ENCODE results near the gene SELENOO.

SELENOO gene

DNA sequence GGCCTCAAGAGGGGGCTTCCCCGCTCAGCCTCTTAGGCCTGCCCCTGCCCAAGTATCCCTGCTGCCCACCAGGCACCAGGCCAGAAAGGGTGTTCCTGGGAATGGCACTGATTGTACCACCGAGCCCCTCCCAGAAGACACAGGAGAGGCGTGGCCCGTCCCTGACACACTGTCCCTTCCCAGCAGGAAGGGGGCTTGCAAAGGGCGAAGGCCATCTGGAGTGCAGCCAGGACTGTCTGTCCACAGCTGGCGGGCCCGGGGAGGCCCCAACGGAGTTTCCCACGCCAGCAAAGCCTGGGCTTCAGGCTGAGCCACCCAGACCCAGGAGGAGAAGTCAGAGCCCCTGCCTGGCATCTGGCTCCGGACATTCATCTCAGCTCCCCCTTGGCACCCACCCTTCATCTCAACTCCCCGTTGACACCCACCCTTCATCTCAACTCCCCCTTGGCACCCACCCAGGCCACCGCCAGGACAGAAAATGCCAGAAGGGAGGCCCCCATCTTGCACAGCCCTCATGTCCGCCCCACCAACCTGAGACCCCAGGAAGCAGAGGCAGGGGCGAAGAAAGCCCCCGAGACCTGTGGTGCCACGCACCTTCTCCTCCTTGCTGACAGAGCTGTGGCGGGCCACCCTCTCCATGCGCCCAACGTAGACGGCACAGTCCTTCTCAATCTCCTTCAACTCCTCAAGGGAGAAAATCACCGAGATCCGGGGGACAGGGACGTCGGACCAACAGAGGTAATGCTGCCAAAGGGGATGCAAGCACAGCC, 24.6 kb downstream of the SELENOO start:
- no peak for TF ChIP-seq TCF4 (CRISPR knock-in tag; IDR thresholded peaks at IDR 0.05; ENCODE audit: borderline replicate concordance)
- no peak for ATAC-seq

DNA sequence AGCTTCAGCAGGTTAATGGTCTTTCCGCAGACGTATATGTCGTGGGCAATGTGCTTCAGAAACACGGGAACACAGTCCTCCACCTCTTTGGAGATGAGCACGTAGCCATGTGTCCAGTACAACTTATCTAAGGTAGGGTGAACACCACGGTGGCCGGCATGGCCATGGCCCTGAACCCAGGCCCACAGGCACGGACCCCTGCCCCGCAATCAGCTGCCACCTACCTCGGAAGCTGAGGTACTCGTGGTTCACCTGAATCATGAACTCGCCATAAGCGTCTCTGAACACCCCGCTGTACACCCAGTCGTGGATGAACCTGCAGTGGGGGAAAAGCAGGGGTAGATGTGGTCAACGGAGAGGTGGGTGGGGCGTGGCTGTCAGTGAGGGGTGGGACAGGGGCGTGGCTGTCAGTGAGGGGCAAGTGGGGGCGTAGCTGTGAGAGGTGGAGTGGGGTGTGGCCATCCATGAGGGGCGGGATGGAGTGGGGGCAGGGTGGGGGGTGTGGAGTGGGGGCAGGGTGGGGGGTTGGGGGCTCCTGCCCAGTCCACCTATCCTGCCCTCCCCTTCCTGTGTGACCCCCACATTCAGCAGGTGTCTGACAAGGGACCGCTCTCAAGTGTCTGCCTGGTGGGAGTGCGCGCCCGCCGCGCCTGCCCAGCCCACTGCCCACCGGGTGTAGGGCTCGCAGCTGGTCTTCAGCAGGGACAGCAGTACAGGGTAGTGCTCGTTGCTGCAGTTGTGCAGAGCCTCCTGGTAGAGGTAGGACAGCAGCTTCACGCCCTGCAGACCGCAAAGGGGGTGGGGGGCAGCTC, 25.5 kb downstream of the SELENOO start:
- ATAC-seq: no peak
- TF ChIP-seq, protein P1, sequence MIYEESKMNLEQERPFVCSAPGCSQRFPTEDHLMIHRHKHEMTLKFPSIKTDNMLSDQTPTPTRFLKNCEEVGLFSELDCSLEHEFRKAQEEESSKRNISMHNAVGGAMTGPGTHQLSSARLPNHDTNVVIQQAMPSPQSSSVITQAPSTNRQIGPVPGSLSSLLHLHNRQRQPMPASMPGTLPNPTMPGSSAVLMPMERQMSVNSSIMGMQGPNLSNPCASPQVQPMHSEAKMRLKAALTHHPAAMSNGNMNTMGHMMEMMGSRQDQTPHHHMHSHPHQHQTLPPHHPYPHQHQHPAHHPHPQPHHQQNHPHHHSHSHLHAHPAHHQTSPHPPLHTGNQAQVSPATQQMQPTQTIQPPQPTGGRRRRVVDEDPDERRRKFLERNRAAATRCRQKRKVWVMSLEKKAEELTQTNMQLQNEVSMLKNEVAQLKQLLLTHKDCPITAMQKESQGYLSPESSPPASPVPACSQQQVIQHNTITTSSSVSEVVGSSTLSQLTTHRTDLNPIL (CRISPR knock-in tag; IDR thresholded peaks at IDR 0.05; ENCODE audit: low read depth): no peak
- no peak for TF ChIP-seq ZNF8 (CRISPR knock-in tag; IDR thresholded peaks at IDR 0.05)
- no peak for TF ChIP-seq RARB (CRISPR knock-in tag; IDR thresholded peaks at IDR 0.05)
- no peak for TF ChIP-seq ZNF70 (CRISPR knock-in tag; IDR thresholded peaks at IDR 0.05)
- no peak for TF ChIP-seq CSDC2 (CRISPR knock-in tag; IDR thresholded peaks at IDR 0.05)
- no peak for TF ChIP-seq GLIS3 (CRISPR knock-in tag; IDR thresholded peaks at IDR 0.05)
- TF ChIP-seq, protein P2, sequence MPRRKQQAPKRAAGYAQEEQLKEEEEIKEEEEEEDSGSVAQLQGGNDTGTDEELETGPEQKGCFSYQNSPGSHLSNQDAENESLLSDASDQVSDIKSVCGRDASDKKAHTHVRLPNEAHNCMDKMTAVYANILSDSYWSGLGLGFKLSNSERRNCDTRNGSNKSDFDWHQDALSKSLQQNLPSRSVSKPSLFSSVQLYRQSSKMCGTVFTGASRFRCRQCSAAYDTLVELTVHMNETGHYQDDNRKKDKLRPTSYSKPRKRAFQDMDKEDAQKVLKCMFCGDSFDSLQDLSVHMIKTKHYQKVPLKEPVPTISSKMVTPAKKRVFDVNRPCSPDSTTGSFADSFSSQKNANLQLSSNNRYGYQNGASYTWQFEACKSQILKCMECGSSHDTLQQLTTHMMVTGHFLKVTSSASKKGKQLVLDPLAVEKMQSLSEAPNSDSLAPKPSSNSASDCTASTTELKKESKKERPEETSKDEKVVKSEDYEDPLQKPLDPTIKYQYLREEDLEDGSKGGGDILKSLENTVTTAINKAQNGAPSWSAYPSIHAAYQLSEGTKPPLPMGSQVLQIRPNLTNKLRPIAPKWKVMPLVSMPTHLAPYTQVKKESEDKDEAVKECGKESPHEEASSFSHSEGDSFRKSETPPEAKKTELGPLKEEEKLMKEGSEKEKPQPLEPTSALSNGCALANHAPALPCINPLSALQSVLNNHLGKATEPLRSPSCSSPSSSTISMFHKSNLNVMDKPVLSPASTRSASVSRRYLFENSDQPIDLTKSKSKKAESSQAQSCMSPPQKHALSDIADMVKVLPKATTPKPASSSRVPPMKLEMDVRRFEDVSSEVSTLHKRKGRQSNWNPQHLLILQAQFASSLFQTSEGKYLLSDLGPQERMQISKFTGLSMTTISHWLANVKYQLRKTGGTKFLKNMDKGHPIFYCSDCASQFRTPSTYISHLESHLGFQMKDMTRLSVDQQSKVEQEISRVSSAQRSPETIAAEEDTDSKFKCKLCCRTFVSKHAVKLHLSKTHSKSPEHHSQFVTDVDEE (CRISPR knock-in tag; IDR thresholded peaks at IDR 0.05): no peak
- no peak for TF ChIP-seq PPARA (CRISPR knock-in tag; IDR thresholded peaks at IDR 0.05; ENCODE audit: borderline replicate concordance)

DNA sequence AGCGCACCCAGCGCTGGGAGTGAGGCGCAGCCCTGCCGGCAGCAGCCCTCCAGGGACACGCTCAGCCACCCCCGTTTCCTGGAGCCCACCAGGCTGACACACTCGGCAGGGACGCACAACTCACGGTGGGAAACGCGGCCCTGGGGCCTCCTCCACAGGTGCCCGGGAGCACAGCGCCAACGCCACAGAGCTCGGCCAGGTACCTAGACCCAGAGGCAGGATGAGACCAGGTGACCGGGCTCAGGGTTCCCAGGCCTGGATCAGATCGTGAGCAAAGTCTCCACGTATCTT, 26.0 kb downstream of the SELENOO start:
- ATAC-seq: no peak
- TF ChIP-seq, protein P1 (CRISPR knock-in tag; IDR thresholded peaks at IDR 0.05; ENCODE audit: low read depth): no peak
- TF ChIP-seq CSDC2 (CRISPR knock-in tag; IDR thresholded peaks at IDR 0.05) (no peak), RARB (CRISPR knock-in tag; IDR thresholded peaks at IDR 0.05) (no peak), PPARA (CRISPR knock-in tag; IDR thresholded peaks at IDR 0.05; ENCODE audit: borderline replicate concordance) (no peak), ESRRG (CRISPR knock-in tag; IDR thresholded peaks at IDR 0.05) (no peak), OSR1 (CRISPR knock-in tag; IDR thresholded peaks at IDR 0.05) (no peak), ZFP30 (CRISPR knock-in tag; IDR thresholded peaks at IDR 0.05) (no peak), ZFP3 (CRISPR knock-in tag; IDR thresholded peaks at IDR 0.05) (no peak), TCF4 (CRISPR knock-in tag; IDR thresholded peaks at IDR 0.05; ENCODE audit: borderline replicate concordance) (no peak), ZC3H10 (CRISPR knock-in tag; IDR thresholded peaks at IDR 0.05) (no peak), ZNF8 (CRISPR knock-in tag; IDR thresholded peaks at IDR 0.05) (no peak), ISL1 (CRISPR knock-in tag; IDR thresholded peaks at IDR 0.05) (no peak)
- TF ChIP-seq, protein P2 (CRISPR knock-in tag; IDR thresholded peaks at IDR 0.05): no peak
- TF ChIP-seq, protein P3, sequence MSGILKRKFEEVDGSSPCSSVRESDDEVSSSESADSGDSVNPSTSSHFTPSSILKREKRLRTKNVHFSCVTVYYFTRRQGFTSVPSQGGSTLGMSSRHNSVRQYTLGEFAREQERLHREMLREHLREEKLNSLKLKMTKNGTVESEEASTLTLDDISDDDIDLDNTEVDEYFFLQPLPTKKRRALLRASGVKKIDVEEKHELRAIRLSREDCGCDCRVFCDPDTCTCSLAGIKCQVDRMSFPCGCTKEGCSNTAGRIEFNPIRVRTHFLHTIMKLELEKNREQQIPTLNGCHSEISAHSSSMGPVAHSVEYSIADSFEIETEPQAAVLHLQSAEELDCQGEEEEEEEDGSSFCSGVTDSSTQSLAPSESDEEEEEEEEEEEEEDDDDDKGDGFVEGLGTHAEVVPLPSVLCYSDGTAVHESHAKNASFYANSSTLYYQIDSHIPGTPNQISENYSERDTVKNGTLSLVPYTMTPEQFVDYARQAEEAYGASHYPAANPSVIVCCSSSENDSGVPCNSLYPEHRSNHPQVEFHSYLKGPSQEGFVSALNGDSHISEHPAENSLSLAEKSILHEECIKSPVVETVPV (CRISPR knock-in tag; IDR thresholded peaks at IDR 0.05): no peak
- TF ChIP-seq, protein P4, sequence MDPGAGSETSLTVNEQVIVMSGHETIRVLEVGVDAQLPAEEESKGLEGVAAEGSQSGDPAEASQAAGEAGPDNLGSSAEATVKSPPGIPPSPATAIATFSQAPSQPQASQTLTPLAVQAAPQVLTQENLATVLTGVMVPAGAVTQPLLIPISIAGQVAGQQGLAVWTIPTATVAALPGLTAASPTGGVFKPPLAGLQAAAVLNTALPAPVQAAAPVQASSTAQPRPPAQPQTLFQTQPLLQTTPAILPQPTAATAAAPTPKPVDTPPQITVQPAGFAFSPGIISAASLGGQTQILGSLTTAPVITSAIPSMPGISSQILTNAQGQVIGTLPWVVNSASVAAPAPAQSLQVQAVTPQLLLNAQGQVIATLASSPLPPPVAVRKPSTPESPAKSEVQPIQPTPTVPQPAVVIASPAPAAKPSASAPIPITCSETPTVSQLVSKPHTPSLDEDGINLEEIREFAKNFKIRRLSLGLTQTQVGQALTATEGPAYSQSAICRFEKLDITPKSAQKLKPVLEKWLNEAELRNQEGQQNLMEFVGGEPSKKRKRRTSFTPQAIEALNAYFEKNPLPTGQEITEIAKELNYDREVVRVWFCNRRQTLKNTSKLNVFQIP (CRISPR knock-in tag; IDR thresholded peaks at IDR 0.05; ENCODE audit: borderline replicate concordance, low read depth): no peak
